HepG2 (cell line): Measurements from ENCODE around the gene SCN2A.

Experiments
- CSRNP2 ChIP-seq: sonication (generic); formaldehyde crosslinking; conservative IDR thresholded peaks from 2 replicates; pipeline ENCODE4 v1.8.0; 2022; ENCODE audit warnings: low read depth, missing genetic modification reagents
- CTCF ChIP-seq: sonication (generic); formaldehyde crosslinking; IDR thresholded peaks from 2 replicates; pipeline ENCODE4 v1.5.0; 2020; ENCODE audit warnings: mild to moderate bottlenecking, missing genetic modification reagents, moderate library complexity
- RBM39 ChIP-seq: fragments of 200-400 bp; formaldehyde crosslinking; IDR thresholded peaks from one replicate; pipeline ENCODE4 v1.6.1; 2018; ENCODE audit warnings: antibody characterized with exemption, mild to moderate bottlenecking, low read depth, low read length; ENCODE audit not compliant: poor library complexity, severe bottlenecking

- TF ChIP-seq RBM39 = no peak
- no peak for TF ChIP-seq CTCF (CRISPR knock-in tag)
- no peak for TF ChIP-seq CSRNP2 (CRISPR knock-in tag)
Observed at GRCh38 chr2:165245081-165245793, 6.0 kb downstream of the SCN2A start.
